Glomerular visceral epithelial cell (primary cell): ENCODE data around the gene OXT.
"Not testable (repeated sequence)": the region's sequence is repeated elsewhere in the genome, so short reads cannot be mapped to it uniquely, and the experiment has no call there.

ENCODE experiments used
- DNase-seq: peaks from one replicate; pipeline ENCODE4 v3.0.0-alpha.2; 2016; ENCODE audit errors: extremely low spot score

The OXT gene

GRCh38 chr20:3047486-3048419 lies 23.7 kb upstream of the OXT start:
- DNase-seq, result no peak

GRCh38 chr20:3051385-3052019 lies 19.9 kb upstream of the OXT start:
- no peak for DNase-seq

- DNase-seq, result no peak
Measured at GRCh38 chr20:3059489-3059888, 11.9 kb upstream of the OXT start.

GRCh38 chr20:3064119-3064518 lies 7.3 kb upstream of the OXT start:
- DNase-seq, result not testable (repeated sequence)

GRCh38 chr20:3067139-3068014 lies 4.0 kb upstream of the OXT start:
- DNase-seq, result no peak

GRCh38 chr20:3068075-3068474 lies 3.3 kb upstream of the OXT start:
- no peak for DNase-seq

- DNase-seq, result peak; percentile 53
Measured at GRCh38 chr20:3068986-3069900, 2.2 kb upstream of the OXT start.

GRCh38 chr20:3070725-3071124 lies 695 bp upstream of the OXT start:
- no peak for DNase-seq

GRCh38 chr20:3071266-3071609 lies 182 bp upstream of the OXT start:
- no peak for DNase-seq

- no peak for DNase-seq
Measured at GRCh38 chr20:3072530-3073250, 1.3 kb downstream of the OXT start.

- not testable (repeated sequence) for DNase-seq
Measured at GRCh38 chr20:3073251-3073643, 1.8 kb downstream of the OXT start.

- no peak for DNase-seq
Measured at GRCh38 chr20:3074812-3075211, 3.4 kb downstream of the OXT start.

GRCh38 chr20:3075315-3075714 lies 3.9 kb downstream of the OXT start:
- DNase-seq, result not testable (repeated sequence)

GRCh38 chr20:3077618-3078134 lies 6.3 kb downstream of the OXT start:
- DNase-seq, result no peak

- DNase-seq, result peak; percentile 81
Measured at GRCh38 chr20:3080939-3081388, 9.5 kb downstream of the OXT start.

GRCh38 chr20:3081641-3082040 lies 10.2 kb downstream of the OXT start:
- DNase-seq, result no peak

GRCh38 chr20:3082306-3082951 lies 11.0 kb downstream of the OXT start:
- no peak for DNase-seq

GRCh38 chr20:3082955-3083952 lies 11.8 kb downstream of the OXT start:
- DNase-seq, result no peak
